ENCODE data around the gene SOWAHD. TPM values are rescaled to one million over a fixed set of nuclear protein-coding genes. Genes with fewer than 3 reads are reported as not detected.
A peak's percentile ranks its signal among the peaks of the same experiment; 100 is the strongest.

SOWAHD gene
- total RNA-seq, 6 experiments from 2014 or later: 0.19 to 1.2 (median 0.29) TPM; not detected in 1

DNA sequence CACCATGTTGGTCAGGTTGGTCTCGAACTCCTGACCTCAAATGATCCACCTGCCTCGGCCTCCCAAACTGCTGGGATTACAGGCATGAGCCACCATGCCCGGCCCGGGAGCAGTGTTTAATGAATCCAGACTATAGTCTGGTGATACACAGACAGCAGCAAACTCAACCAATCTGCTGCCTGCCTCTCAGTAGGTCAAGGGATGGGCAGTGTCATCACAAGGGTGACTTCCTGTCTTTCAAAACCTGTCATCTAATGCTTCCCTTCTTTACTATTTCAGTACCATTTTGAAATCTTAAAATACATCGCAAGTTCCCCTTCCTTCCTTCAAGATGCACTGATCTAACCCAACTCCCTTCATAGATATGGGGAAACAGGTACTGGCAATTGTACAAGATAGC, 24.6 kb downstream of the SOWAHD start:
- H3K4me1 ChIP-seq: no peaks in the 10 kb centered on the region
- no peak overlapping the region for H3K27ac ChIP-seq
- WGBS (ENCODE audit: insufficient coverage, low coverage, low lambda C conversion rate, missing lambda C conversion rate): 60% methylated on average over 1 of the region's 5 CpGs
- peak; percentile 38 to 49 (median 40) for ATAC-seq
- peaks cover 0 to 27% (median 2%) of the 10 kb centered on the region in 4 donors for H3K36me3 ChIP-seq
- intact Hi-C loops (cut with DNase I): no loop called here
- no peaks in the 10 kb centered on the region for H3K27me3 ChIP-seq
- DNase-seq: no peak
- TF ChIP-seq POLR2A (IDR thresholded peaks at IDR 0.05): no peak
- TF ChIP-seq, protein P1, sequence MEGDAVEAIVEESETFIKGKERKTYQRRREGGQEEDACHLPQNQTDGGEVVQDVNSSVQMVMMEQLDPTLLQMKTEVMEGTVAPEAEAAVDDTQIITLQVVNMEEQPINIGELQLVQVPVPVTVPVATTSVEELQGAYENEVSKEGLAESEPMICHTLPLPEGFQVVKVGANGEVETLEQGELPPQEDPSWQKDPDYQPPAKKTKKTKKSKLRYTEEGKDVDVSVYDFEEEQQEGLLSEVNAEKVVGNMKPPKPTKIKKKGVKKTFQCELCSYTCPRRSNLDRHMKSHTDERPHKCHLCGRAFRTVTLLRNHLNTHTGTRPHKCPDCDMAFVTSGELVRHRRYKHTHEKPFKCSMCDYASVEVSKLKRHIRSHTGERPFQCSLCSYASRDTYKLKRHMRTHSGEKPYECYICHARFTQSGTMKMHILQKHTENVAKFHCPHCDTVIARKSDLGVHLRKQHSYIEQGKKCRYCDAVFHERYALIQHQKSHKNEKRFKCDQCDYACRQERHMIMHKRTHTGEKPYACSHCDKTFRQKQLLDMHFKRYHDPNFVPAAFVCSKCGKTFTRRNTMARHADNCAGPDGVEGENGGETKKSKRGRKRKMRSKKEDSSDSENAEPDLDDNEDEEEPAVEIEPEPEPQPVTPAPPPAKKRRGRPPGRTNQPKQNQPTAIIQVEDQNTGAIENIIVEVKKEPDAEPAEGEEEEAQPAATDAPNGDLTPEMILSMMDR (IDR thresholded peaks at IDR 0.05): no peak
- no peaks in the 10 kb centered on the region for H3K9me3 ChIP-seq
- H3K4me3 ChIP-seq: no peak overlapping the region

DNA sequence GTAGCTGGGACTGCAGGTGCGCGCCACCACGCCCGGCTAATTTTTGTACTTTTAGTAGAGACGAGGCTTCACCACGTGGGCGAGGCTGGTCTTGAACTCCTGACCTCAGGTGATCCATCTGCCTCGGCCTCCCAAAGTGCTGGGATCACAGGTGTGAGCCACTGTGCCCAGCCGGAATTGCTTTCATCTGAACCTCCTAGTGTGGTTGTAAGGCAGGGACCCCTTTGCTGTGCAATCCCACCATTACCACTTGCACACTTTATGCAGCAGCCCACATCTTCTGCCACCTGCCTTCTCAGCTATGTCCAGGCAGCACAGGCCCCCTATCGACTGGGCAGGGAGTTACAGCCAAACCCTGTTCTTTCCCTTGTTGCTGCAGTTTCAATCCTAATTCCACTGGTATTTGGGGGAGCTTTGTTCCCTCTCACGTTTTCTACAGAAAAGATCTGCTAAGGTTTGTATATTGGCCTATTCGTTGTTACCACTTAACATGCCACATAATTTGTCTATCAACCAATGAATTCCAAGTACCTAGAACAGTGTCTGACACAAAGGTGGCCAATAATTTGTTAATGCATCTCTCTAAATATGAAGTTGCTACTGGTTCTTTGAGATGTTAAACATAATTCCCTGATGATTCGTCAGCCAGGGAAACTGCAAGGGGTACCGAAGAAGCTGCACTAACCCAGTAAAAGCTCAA, 26.5 kb downstream of the SOWAHD start:
- peaks cover 0 to 6% (median 0%) of the 10 kb centered on the region in 4 donors for H3K4me1 ChIP-seq
- peaks cover 0 to 31% (median 2%) of the 10 kb centered on the region in 4 donors for H3K36me3 ChIP-seq
- ATAC-seq (peak; percentile 53 to 66 (median 64)), DNase-seq (no peak)
- TF ChIP-seq POLR2A (IDR thresholded peaks at IDR 0.05): no peak
- TF ChIP-seq, protein P1 (IDR thresholded peaks at IDR 0.05): peak; percentile 28 to 45 (median 36)
- WGBS (ENCODE audit: insufficient coverage, low coverage, low lambda C conversion rate, missing lambda C conversion rate): 22% methylated on average over 5 of the region's 14 CpGs
- H3K9me3 ChIP-seq: no peaks in the 10 kb centered on the region
- H3K27ac ChIP-seq: no peak overlapping the region
- intact Hi-C loops (cut with DNase I): no loop called here
- no peak overlapping the region for H3K4me3 ChIP-seq
- no peaks in the 10 kb centered on the region for H3K27me3 ChIP-seq

DNA sequence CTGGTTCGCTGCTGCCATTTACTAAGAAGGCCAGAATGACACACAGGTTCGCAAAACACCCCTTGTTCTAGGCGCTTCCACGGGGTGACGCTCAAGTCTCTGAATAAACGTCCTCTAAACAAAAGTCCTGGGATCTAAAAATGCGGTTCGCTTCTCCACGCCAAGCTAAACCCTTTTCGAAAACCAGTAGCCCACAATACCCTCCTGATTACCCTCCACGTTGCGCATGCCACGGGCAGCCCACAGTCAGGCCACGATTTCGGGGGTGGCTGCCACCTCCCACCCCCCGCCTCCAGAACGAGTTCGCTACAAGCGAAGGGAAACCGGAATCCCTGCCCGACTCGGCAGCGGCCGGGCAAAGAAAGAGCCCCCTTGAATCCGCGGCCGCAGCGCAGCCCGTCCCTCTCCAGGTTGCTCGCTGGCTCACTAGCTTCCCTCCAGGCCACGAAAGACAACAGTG, 32.6 kb downstream of the SOWAHD start:
- H3K9me3 ChIP-seq: no peaks in the 10 kb centered on the region
- peak overlapping the region; percentile 55 to 67 (median 67) for H3K4me3 ChIP-seq
- no peaks in the 10 kb centered on the region for H3K27me3 ChIP-seq
- H3K36me3 ChIP-seq: peaks cover 0 to 18% (median 0%) of the 10 kb centered on the region in 4 donors
- H3K4me1 ChIP-seq: peaks cover 0 to 6% (median 0%) of the 10 kb centered on the region in 4 donors
- TF ChIP-seq POLR2A (IDR thresholded peaks at IDR 0.05): no peak
- TF ChIP-seq, protein P1 (IDR thresholded peaks at IDR 0.05): peak in 3 of 4 donors; percentile 11 to 19 (median 19)
- intact Hi-C loops (cut with DNase I): no loop called here
- ATAC-seq (peak; percentile 45 to 50 (median 48)), DNase-seq (peak in 2 of 3 donors; percentile 21 to 44)
- peak overlapping the region; percentile 92 to 98 (median 95) for H3K27ac ChIP-seq
- WGBS (ENCODE audit: insufficient coverage, low coverage, low lambda C conversion rate, missing lambda C conversion rate): 20% methylated on average over 26 of the region's 31 CpGs

DNA sequence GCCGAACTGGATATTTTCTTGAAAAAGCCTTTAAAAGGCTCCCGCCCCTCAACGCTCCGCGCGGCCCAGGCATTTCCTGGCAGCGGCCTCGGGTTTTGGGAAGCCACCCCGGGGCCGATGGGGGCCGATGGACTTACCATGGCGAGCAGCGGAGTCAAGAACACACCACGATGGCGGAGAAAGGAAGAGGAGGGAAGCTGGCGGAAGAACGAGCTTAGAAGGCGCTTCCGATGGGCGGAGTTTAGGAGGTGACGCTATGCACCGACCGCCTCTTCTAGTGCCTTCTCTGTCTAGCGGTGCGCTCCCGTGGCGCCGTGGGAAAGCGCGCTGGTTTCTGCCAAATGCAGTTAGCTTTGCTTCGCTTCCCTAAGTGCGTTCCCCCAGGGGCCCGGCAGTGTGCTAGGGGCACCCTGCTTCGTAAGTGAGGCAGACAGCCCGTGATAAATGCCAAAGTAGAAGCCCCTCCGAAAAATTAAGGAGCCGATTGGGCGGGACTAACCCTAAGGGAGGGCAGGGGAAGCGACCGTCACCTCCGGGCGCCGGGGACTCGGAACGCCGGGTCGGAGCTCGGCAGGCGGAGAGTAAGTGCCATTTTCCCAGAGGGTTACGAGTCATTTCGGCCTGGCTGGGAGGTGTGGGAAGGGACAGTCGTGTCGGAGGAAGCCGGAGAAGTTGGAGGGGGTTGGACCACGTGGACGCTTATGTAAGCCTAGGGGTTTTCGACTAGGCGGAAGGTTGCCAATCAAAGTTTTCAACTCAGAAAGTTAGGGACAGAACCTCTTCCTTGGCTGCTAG, 33.2 kb downstream of the SOWAHD start, which contains the start of gene RPL39:
RPL39 (minus strand) TSS at position 194 of the 795 bp plus-strand sequence; CDS start at position 140, 54 bp downstream.
- intact Hi-C loops (cut with DNase I): no loop called here
- peak within 1 kb of the TSS; percentile 92 to 98 (median 95) for H3K27ac ChIP-seq
- peak; percentile 83 to 88 (median 87) for DNase-seq
- TF ChIP-seq, protein P1 (IDR thresholded peaks at IDR 0.05): no peak
- TF ChIP-seq POLR2A (IDR thresholded peaks at IDR 0.05): peak; percentile 84
- no peaks in the 10 kb centered on the region for H3K9me3 ChIP-seq
- peak; percentile 94 to 97 (median 94) for ATAC-seq
- peaks cover 0 to 11% (median 0%) of the 10 kb centered on the region in 4 donors for H3K36me3 ChIP-seq
- no peaks in the 10 kb centered on the region for H3K27me3 ChIP-seq
- WGBS (ENCODE audit: insufficient coverage, low coverage, low lambda C conversion rate, missing lambda C conversion rate): 26% methylated on average over 44 of the region's 58 CpGs
- H3K4me1 ChIP-seq: peaks cover 0 to 6% (median 0%) of the 10 kb centered on the region in 4 donors
- peak within 1 kb of the TSS; percentile 55 to 67 (median 67) for H3K4me3 ChIP-seq

All from right lobe of liver (tissue), 6 donors.